ENCODE results near the gene ZCWPW2.

Gene ZCWPW2

GRCh38 chr3:28575100-28575745 is 226.7 kb downstream of the ZCWPW2 start:
- no peak for DNase-seq (ENCODE audit: low read depth in 2 of 2)

Data from stimulated activated CD8-positive, alpha-beta memory T cell treated with anti-CD3 and anti-CD28 coated beads, Interleukin-2, amount 100 ng/mL, for 1 hour (primary cell).